K562 (cell line): ENCODE measurements around the gene RHBDF2. TPM values are rescaled to one million over a fixed set of nuclear protein-coding genes. Genes with fewer than 3 reads are reported as not detected.

Experiments
- ATF7 ChIP-seq: fragments of 450-650 bp; IDR thresholded peaks from 2 replicates; pipeline ENCODE4 v1.7.1; 2014; ENCODE audit warnings: mild to moderate bottlenecking, moderate library complexity
- BACH1 ChIP-seq: fragments of 200-800 bp; sonication (Bioruptor generic); IDR thresholded peaks from 2 replicates; pipeline ENCODE4 v1.6.1; 2016; ENCODE audit warnings: missing genetic modification characterization, missing compliant biosample characterization
- BRD4 ChIP-seq: fragments of 200-600 bp; sonication (generic); IDR thresholded peaks from 2 replicates; pipeline ENCODE4 v1.6.1; 2017; ENCODE audit warnings: inconsistent platforms
- CAMTA2 ChIP-seq: fragments of 250-450 bp; sonication (Bioruptor Pico); conservative IDR thresholded peaks from 2 replicates; pipeline ENCODE4 v1.5.1; 2022
- CREBBP ChIP-seq: IDR thresholded peaks from one replicate; pipeline ENCODE4 v1.6.1; 2012; ENCODE audit warnings: low read depth, mild to moderate bottlenecking, control low read depth, inconsistent platforms, low read length
- DACH1 ChIP-seq: fragments of 450-650 bp; IDR thresholded peaks from 2 replicates; pipeline ENCODE4 v1.6.1; 2018; ENCODE audit not compliant: partially characterized antibody
- ETV1 ChIP-seq: fragments of 450-650 bp; conservative IDR thresholded peaks from 2 replicates; pipeline ENCODE4 v1.6.1; 2016; ENCODE audit warnings: missing genetic modification characterization, control low read depth, low read depth, missing compliant biosample characterization
- HDGF ChIP-seq: fragments of 450-650 bp; IDR thresholded peaks from 2 replicates; pipeline ENCODE4 v1.6.1; 2016
- KDM2B ChIP-seq: fragments of 250-450 bp; sonication (Bioruptor Pico); IDR thresholded peaks from 2 replicates; pipeline ENCODE4 v1.8.0; 2021; ENCODE audit warnings: mild to moderate bottlenecking, moderate library complexity
- MAZ ChIP-seq, 2 experiments: fragments of 450-650 bp in 1 of 2; sonication (generic) in 1 of 2; formaldehyde crosslinking; IDR thresholded peaks in 1 of 2; conservative IDR thresholded peaks in 1 of 2; 2 replicates each; pipeline versions ENCODE4 v1.4.0 to v1.5.0; 2020; ENCODE audit warnings: mild to moderate bottlenecking in 1 of 2, missing genetic modification reagents in 1 of 2
- MTA3 ChIP-seq: fragments of 450-650 bp; formaldehyde crosslinking; IDR thresholded peaks from 2 replicates; pipeline ENCODE4 v1.6.1; 2017; ENCODE audit warnings: mild to moderate bottlenecking, borderline replicate concordance
- NCOA2 ChIP-seq, 2 experiments: fragments of 450-650 bp; IDR thresholded peaks; 2 replicates each; pipeline ENCODE4 v1.6.1; 2018; ENCODE audit warnings: mild to moderate bottlenecking in 2 of 2, moderate library complexity in 1 of 2; ENCODE audit not compliant: partially characterized antibody in 2 of 2
- NR2F6 ChIP-seq: fragments of 450-650 bp; formaldehyde crosslinking; IDR thresholded peaks from 2 replicates; pipeline ENCODE4 v1.4.0; 2020; ENCODE audit warnings: mild to moderate bottlenecking
- NR3C1 ChIP-seq: sonication (generic); formaldehyde crosslinking; IDR thresholded peaks from 2 replicates; pipeline ENCODE4 v1.8.1; 2022; ENCODE audit warnings: missing genetic modification reagents
- RBBP5 ChIP-seq: fragments of 200-600 bp; sonication (generic); IDR thresholded peaks from 2 replicates; pipeline ENCODE4 v1.6.1; 2012; ENCODE audit warnings: borderline replicate concordance, mild to moderate bottlenecking, low read length, control low read depth, inconsistent platforms; ENCODE audit not compliant: insufficient read depth, poor library complexity, severe bottlenecking
- RFX5 ChIP-seq: IDR thresholded peaks from 2 replicates; pipeline ENCODE4 v1.6.1; 2011; ENCODE audit warnings: low read depth, mild to moderate bottlenecking, improper control_type of control experiment, low read length
- SMAD1 ChIP-seq: fragments of 150-350 bp; IDR thresholded peaks from 2 replicates; pipeline ENCODE4 v1.6.1; 2014; ENCODE audit warnings: low read length, low read depth; ENCODE audit not compliant: partially characterized antibody
- TCF7 ChIP-seq: sonication (generic); IDR thresholded peaks from 2 replicates; pipeline ENCODE4 v1.6.1; 2016; ENCODE audit warnings: antibody characterized with exemption, borderline replicate concordance
- ZNF347 ChIP-seq: fragments of 450-650 bp; formaldehyde crosslinking; IDR thresholded peaks from 2 replicates; pipeline ENCODE4 v1.4.0; 2020; ENCODE audit warnings: low read depth, mild to moderate bottlenecking, moderate library complexity
- polyA plus RNA-seq, 8 experiments: library from polyadenylated mRNA; depleted of rRNA in 4 of 8; stranded (reverse) in 5 of 8; unstranded in 3 of 8; fragments of >200 nt; fragmentation: Nextera tagmentation in 2 of 8; fragmentation: Illumina TruSeq in 1 of 8; extraction: Ambion mirVana in 2 of 8; extraction: Trizol in 1 of 8; gene quantifications; 2 replicates each; pipeline versions ENCODE4 v1.2.1 to v1.2.3, GENCODE V29; 2011 to 2014; ENCODE audit warnings: inconsistent platforms in 1 of 8, missing spikeins in 1 of 8
- total RNA-seq, 7 experiments: library from RNA; depleted of rRNA in 6 of 7; stranded (reverse); fragments of >200 nt in 6 of 7; fragmentation: Illumina TruSeq in 2 of 7; extraction: Trizol in 2 of 7; gene quantifications; 2 replicates each; pipeline versions ENCODE4 v1.2.1 to v1.2.3, GENCODE V29; 2011 to 2021; ENCODE audit warnings: low replicate concordance in 1 of 7
- TF ChIP-seq, protein P1 (sequence below): fragments of 450-650 bp; formaldehyde crosslinking; conservative IDR thresholded peaks from 2 replicates; pipeline ENCODE4 v1.4.0; 2022; ENCODE audit warnings: mild to moderate bottlenecking, missing genetic modification characterization
- TF ChIP-seq, protein P2 (sequence below): sonication (generic); formaldehyde crosslinking; IDR thresholded peaks from 2 replicates; pipeline ENCODE4 v1.8.1; 2023; ENCODE audit warnings: mild to moderate bottlenecking, missing genetic modification reagents, moderate library complexity
- TF ChIP-seq, protein P3 (sequence below): fragments of 250-450 bp; sonication (Bioruptor Pico); IDR thresholded peaks from 2 replicates; pipeline ENCODE4 v1.8.0; 2022; ENCODE audit warnings: inconsistent platforms, mild to moderate bottlenecking, moderate library complexity, borderline replicate concordance
- TF ChIP-seq, protein P4 (sequence below): sonication (generic); formaldehyde crosslinking; IDR thresholded peaks from 2 replicates; pipeline ENCODE4 v1.4.0; 2020; ENCODE audit warnings: mild to moderate bottlenecking, missing genetic modification reagents

The RHBDF2 gene
- total and polyA plus RNA-seq, 9 of the 15 experiments (the other 6 are each of a cell fraction or from before 2014, with no cell fraction given): 0.04 to 2.8 (median 1.1) TPM

DNA sequence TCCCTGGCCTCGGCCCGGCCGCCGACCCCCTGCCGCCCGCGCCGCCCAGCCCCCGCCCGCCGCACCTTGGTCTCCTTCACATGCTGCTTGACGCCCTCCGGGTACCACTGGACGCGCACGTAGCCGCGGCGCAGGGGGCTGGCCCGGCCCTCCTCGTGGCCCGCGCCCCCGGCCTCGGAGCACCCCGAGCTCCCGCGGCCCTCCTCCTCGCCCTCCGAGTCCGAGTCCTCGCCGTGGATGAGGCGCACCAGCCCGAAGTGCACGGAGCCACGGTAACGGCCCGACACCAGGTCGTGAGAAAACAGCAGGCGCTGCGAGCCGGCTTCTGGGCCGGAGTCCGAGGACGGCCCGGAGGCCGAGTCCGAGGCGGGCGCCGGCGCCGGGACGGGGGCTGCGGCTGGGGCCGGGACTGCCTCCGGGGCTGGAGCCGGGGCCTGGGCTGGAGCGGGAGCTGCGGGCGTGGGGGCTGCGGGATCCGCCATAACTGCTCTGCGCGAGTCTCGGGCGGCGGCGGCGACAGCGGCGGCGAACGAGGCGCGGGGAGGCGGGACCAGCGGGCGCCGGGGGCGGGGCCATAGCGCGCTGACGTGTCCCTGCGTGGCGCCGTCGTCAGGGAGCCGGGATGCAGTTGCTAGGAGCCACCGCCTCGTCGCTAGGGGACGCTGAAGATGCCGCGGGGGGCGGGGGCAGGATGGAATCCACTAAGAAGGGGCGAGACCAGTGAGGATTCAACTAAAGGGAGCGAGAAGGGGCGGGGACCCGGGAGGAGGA lies 48.4 kb downstream of the RHBDF2 start, which contains the start of gene UBE2O (continued):
- TF ChIP-seq, protein P1, sequence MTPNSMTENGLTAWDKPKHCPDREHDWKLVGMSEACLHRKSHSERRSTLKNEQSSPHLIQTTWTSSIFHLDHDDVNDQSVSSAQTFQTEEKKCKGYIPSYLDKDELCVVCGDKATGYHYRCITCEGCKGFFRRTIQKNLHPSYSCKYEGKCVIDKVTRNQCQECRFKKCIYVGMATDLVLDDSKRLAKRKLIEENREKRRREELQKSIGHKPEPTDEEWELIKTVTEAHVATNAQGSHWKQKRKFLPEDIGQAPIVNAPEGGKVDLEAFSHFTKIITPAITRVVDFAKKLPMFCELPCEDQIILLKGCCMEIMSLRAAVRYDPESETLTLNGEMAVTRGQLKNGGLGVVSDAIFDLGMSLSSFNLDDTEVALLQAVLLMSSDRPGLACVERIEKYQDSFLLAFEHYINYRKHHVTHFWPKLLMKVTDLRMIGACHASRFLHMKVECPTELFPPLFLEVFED (CRISPR knock-in tag): no peak
- TF ChIP-seq, protein P2, sequence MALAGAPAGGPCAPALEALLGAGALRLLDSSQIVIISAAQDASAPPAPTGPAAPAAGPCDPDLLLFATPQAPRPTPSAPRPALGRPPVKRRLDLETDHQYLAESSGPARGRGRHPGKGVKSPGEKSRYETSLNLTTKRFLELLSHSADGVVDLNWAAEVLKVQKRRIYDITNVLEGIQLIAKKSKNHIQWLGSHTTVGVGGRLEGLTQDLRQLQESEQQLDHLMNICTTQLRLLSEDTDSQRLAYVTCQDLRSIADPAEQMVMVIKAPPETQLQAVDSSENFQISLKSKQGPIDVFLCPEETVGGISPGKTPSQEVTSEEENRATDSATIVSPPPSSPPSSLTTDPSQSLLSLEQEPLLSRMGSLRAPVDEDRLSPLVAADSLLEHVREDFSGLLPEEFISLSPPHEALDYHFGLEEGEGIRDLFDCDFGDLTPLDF (CRISPR knock-in tag): no peak
- no peak; the same call in 1 of the 2 replicates for TF ChIP-seq KDM2B (CRISPR knock-in tag)
- TF ChIP-seq NCOA2 (IDR thresholded peaks at IDR 0.05; ENCODE audit: partially characterized antibody in 2 of 2): no peak
- no peak for TF ChIP-seq DACH1
- no peak for TF ChIP-seq ETV1 (tag)
- TF ChIP-seq CAMTA2 (CRISPR knock-in tag): no peak
- TF ChIP-seq NR2F6 (CRISPR knock-in tag): no peak
- TF ChIP-seq RFX5: no peak
- peak; percentile 86 for TF ChIP-seq RBBP5
- no peak for TF ChIP-seq ZNF347 (CRISPR knock-in tag)
- TF ChIP-seq MAZ (CRISPR knock-in tag; conservative IDR thresholded peaks at IDR 0.05 in 1 of 2, IDR thresholded peaks at IDR 0.05 in 1 of 2): peak; percentile 75 to 81; a peak in 3 of 4 replicates
- TF ChIP-seq, protein P3, sequence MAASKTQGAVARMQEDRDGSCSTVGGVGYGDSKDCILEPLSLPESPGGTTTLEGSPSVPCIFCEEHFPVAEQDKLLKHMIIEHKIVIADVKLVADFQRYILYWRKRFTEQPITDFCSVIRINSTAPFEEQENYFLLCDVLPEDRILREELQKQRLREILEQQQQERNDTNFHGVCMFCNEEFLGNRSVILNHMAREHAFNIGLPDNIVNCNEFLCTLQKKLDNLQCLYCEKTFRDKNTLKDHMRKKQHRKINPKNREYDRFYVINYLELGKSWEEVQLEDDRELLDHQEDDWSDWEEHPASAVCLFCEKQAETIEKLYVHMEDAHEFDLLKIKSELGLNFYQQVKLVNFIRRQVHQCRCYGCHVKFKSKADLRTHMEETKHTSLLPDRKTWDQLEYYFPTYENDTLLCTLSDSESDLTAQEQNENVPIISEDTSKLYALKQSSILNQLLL (CRISPR knock-in tag): no peak
- TF ChIP-seq BACH1 (tag): no peak
- TF ChIP-seq BRD4: no peak
- no peak for TF ChIP-seq MTA3
- TF ChIP-seq, protein P4, sequence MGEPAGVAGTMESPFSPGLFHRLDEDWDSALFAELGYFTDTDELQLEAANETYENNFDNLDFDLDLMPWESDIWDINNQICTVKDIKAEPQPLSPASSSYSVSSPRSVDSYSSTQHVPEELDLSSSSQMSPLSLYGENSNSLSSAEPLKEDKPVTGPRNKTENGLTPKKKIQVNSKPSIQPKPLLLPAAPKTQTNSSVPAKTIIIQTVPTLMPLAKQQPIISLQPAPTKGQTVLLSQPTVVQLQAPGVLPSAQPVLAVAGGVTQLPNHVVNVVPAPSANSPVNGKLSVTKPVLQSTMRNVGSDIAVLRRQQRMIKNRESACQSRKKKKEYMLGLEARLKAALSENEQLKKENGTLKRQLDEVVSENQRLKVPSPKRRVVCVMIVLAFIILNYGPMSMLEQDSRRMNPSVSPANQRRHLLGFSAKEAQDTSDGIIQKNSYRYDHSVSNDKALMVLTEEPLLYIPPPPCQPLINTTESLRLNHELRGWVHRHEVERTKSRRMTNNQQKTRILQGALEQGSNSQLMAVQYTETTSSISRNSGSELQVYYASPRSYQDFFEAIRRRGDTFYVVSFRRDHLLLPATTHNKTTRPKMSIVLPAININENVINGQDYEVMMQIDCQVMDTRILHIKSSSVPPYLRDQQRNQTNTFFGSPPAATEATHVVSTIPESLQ (CRISPR knock-in tag): no peak
- peak; percentile 53; the same call in 1 of the 2 replicates for TF ChIP-seq NR3C1 (CRISPR knock-in tag)
- peak; percentile 66; the same call in 1 of the 2 replicates for TF ChIP-seq ATF7
- TF ChIP-seq TCF7: no peak
- TF ChIP-seq HDGF: no peak
- no peak for TF ChIP-seq SMAD1
- TF ChIP-seq CREBBP: no peak
